ENCODE results near the gene QKI. TPM values are rescaled to one million over a fixed set of nuclear protein-coding genes. Genes with fewer than 3 reads are reported as not detected.

Gene QKI
- total and polyA plus RNA-seq, 2 donors (not counting 3 experiments of a cell fraction or from before 2014, with no cell fraction given) = 178 to 232 TPM

- DNase-seq (ENCODE audit: low read depth, low spot score) (no peak), FAIRE-seq (no peak)
- CTCF ChIA-PET = no interaction called here
- TF ChIP-seq MYC (IDR thresholded peaks at IDR 0.05; ENCODE audit: low read depth, low read length) (no peak), EZH2 (IDR thresholded peaks at IDR 0.05; ENCODE audit: borderline replicate concordance, low read depth, low read length, severe bottlenecking) (no peak), GATA2 (IDR thresholded peaks at IDR 0.05; ENCODE audit: insufficient read depth, insufficient read length, low read depth, low read length) (no peak), POLR2A (IDR thresholded peaks at IDR 0.05; ENCODE audit: low read depth, low read length) (no peak), JUN (IDR thresholded peaks at IDR 0.05; ENCODE audit: borderline replicate concordance, insufficient read depth, insufficient read length, low read depth) (no peak), FOS (IDR thresholded peaks at IDR 0.05; ENCODE audit: borderline replicate concordance, insufficient read depth, low read length) (no peak), MAX (IDR thresholded peaks at IDR 0.05; ENCODE audit: insufficient read depth, insufficient read length) (no peak), CTCF (IDR thresholded peaks at IDR 0.05; ENCODE audit: extremely low read depth in 1 of 2, insufficient read depth in 1 of 2, low read depth in 1 of 2, low read length in 2 of 2) (no peak), POLR2AphosphoS5 (IDR thresholded peaks at IDR 0.05; ENCODE audit: insufficient read depth, low read depth, low read length) (no peak)
- intact Hi-C loops (cut with micrococcal nuclease) = no loop called here
- Histone ChIP-seq H4K20me1 (replicated peaks; ENCODE audit: control insufficient read depth, extremely low read depth, insufficient read depth, low read length) (no peaks in the 10 kb centered on the region), H3K4me1 (ENCODE audit: control insufficient read depth, extremely low read depth, insufficient read depth, low read length) (no peaks in the 10 kb centered on the region), H3K4me2 (ENCODE audit: insufficient read depth, low read length) (no peak overlapping the region), H2AFZ (ENCODE audit: low read depth, low read length) (no peak overlapping the region), H3K36me3 (ENCODE audit: control insufficient read depth in 2 of 2, extremely low read depth in 1 of 2, insufficient read depth in 2 of 2, low read length in 2 of 2) (no peaks in the 10 kb centered on the region), H3K27me3 (ENCODE audit: control insufficient read depth in 2 of 2, insufficient read depth in 2 of 2, low read length in 2 of 2) (peaks cover 0 to 2% of the 10 kb centered on the region in 2 experiments), H3K79me2 (ENCODE audit: control insufficient read depth, insufficient read depth, low read length) (no peaks in the 10 kb centered on the region), H3K9me3 (replicated peaks; ENCODE audit: control insufficient read depth, insufficient read depth, low read length) (no peaks in the 10 kb centered on the region), H3K27ac (ENCODE audit: insufficient read depth, low read depth, low read length) (no peak overlapping the region), H3K4me3 (replicated peaks in 1 of 3; ENCODE audit: insufficient read depth in 1 of 3, low read depth in 1 of 3, low read length in 3 of 3) (no peak overlapping the region), H3K9me1 (replicated peaks; ENCODE audit: control insufficient read depth, extremely low read depth, insufficient read depth, low read length) (no peaks in the 10 kb centered on the region), H3K9ac (replicated peaks; ENCODE audit: extremely low read depth, insufficient read depth, low read length) (no peak overlapping the region)
- POLR2A ChIA-PET = no interaction called here
- dilution Hi-C loops (cut with MboI; ENCODE audit: extremely low pct_ligation_motif_present, low sequenced_read_pairs) = no loop called here
- BruUV-seq (replicated peaks) = no TSS peak
These were observed 212.9 kb downstream of the QKI start for GRCh38 chr6:163627274-163628062.

Data from endothelial cell of umbilical vein (primary cell).